Stimulated activated CD8-positive, alpha-beta memory T cell treated with anti-CD3 and anti-CD28 coated beads, Interleukin-15, amount 100 ng/mL, for 4 hours (primary cell): ENCODE measurements around the gene POU5F1.
"Not testable (repeated sequence)": the region's sequence is repeated elsewhere in the genome, so short reads cannot be mapped to it uniquely, and the experiment has no call there.

Experiments used
- DNase-seq, 2 donors: peaks; one replicate each; pipeline ENCODE4 v3.0.0-alpha.2; 2020; ENCODE audit warnings: low read depth in 2 of 2

The POU5F1 gene

DNA sequence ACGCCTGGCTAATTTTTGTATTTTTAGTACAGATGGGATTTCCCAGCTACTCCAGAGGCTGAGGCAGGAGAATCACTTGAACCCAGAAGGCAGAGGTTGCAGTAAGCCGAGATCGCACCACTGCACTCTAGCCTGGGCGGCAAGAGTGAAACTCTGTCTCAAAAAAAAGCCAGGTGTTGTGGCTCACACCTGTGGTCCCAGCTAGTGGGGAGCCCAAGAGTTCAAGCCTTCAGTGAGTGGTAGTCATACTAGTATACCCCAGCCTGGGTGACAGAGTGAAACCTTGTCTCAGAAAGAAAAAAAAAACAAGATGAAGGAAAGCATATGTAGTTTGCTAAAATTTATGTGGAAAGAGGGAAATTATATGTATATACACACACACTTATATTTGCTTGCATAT, 20.0 kb upstream of the POU5F1 start:
- DNase-seq, result no peak

DNA sequence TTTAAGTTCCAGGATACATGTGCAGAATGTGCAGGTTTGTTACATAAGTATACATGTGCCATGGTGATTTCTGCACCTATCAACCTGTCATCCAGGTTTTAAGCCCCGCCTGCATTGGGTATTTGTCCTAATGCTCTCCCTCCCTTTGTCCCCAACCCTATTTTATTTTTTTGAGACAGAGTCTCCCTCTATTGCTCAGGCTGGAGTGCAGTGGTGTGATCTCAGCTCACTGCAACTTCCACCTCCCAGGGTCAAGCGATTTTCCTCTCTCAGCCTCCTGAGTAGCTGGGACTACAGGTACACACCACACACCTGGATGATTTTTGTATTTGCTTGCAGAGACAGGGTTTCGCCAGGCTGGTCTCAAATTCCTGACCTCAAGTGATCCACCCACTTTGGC, 18.7 kb upstream of the POU5F1 start:
- DNase-seq, result not testable (repeated sequence)

DNA sequence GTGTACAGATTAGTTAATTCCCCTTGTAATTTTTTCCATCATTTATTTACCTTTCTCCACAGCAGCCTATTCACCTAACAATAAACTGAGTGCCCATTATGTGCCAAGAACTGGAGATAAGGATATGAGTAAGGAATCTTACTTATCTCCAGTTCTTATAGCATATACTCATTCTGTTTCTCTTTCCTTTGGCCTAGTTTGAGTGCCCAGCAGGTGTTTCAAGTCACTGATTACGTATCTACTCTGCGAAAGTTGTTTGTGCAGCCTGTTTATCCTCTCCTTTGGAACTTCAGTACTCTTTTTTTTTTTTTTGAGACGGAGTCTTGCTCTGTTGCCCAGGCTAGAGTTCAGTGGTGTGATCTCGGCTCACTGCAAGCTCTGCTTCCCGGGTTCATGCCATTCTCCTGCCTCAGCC, 17.3 kb upstream of the POU5F1 start:
- DNase-seq, result no peak

DNA sequence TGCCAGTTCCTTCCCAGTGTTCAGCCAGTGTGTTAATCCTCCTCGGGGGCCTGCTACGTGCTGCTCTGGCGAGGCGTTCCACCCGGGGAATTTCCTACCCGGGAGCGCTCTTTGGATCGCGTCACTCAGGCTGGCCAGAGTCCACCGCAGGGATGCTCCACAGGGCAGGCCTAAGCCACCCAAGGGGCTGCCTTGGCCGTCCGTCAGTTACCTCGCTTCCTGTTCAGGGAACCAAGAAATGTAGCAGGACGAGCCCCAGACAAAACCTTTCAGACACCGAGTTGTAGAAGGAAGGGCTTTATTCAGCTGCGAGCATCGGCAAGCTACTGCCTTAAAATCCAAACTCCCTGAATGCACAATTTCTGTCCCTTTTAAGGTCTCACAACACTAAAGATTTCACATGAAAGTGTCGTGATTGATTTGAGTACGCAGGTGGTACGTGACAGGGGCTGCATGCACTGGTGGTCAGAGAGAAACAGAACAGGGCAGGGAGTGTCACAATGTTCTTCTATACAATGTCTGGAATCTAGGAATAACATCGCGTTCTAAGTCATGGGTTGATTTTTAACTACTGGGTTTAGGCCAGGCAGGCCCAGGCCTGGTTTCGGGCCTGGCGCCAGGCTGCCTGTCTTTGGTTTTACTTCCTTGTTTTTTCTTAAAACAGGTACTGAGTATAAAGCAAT, 15.7 kb upstream of the POU5F1 start:
- no peak for DNase-seq

DNA sequence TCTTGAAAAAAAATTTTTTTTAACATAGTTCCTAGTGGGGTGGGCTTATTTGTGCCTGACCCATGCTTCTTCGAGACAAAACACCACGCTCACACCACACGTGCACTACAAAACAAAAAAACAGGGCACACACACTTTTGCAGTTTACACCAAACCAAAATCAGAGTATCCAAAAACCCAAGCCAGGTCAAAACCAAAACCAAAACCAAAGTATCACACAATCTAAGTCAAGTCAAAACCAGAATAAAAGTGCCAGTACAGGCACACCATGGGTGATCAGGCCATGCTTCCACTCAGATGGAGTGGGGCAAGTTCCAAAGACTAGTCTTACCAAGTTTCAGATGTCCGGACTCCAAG, 15.2 kb upstream of the POU5F1 start:
- not testable (repeated sequence) for DNase-seq

DNA sequence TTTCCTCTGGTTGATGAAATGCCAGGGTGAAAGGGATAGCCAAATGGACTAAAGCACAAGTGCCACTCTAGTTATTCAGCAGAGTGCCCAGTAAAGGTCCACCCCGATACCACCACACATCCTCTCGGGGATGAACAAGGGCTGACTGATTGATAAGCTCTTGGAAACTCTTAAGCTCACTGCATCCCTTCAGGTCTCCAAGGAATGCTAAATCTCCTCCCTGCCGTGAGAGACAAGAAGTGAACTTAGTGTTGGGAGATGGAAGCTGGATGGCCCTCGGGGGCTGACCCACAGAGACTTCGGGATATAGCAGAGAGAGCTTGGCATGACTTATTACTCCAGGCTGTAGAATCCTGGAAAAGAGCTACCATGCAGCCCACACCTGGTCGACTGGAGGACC, 13.4 kb upstream of the POU5F1 start:
- DNase-seq, result not testable (repeated sequence)

DNA sequence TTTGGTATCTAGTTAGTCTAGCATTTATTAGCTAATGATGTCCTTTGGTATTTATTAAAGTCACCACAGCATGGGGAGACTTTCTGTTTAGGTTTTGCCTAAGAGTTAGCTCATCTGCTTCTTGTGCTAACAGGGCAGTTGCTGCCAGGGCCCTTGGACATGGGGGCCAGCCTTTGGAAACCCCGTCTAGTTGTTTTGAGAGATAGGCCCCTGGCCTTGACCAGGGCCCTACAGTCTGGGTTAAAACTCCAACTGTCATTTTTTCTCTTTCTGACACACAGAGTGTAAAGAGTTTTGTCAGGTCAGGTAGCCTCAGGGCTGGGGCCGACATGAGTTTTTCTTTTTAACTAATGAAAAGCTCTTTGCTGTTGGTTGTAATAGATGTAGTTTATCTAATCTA, 12.8 kb upstream of the POU5F1 start:
- not testable (repeated sequence) for DNase-seq

DNA sequence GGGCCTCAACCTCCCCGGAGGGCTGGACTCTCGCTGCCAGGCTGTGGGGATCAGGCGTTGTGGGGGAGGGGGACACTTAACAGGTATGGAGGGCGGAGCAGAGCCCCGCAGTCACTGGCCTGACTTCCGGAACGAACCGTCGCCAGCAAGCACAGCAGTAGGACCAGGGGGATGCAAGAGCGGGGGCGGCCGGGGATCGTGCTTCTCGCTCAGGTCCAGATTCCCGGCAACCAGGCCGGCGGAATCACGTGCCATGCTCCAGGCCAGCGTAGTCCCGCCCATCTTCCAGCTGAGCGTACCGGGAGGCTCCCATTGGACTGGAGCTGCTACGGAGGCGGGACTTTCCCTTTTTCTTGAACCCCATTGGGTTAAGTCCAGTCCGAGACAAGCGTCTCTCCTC, 10.0 kb upstream of the POU5F1 start:
- DNase-seq, result peak in 1 of 2 donors; percentile 34

DNA sequence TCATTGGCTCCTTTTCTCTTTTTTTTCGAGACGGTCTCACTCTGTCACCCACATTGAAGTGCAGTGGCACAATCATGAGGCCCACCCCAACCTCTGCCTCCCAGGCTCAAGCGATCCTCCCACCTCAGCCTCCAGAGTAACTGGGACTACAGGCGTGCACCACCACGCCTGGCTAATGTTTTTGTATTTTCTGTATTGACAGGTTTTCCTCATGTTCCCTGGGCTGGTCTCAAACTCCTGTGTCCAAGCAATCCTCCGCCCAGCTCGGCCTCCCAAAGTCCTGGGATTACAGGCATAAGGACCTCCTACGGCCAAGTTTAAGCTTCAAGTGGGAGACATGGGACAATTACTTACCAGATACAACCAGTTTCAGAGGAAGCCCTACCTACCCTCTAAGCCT, 9.4 kb upstream of the POU5F1 start:
- DNase-seq, result no peak

DNA sequence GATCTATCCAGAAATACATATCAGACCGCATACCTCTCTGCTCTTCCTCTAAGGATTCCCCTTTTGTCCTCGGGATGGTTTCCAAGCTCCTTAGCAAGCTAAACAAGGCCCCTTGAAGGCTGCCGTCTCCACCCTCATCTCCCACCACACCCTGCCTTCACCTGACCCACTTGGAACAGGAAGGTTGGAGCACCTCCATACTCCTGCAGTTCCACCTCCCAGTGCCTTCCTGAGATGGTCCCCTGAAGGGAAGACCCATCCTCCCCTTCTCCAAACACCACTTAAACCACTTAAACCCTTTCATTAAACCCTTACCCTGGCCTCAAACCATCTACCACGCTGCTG, 8.5 kb upstream of the POU5F1 start:
- DNase-seq, result no peak

DNA sequence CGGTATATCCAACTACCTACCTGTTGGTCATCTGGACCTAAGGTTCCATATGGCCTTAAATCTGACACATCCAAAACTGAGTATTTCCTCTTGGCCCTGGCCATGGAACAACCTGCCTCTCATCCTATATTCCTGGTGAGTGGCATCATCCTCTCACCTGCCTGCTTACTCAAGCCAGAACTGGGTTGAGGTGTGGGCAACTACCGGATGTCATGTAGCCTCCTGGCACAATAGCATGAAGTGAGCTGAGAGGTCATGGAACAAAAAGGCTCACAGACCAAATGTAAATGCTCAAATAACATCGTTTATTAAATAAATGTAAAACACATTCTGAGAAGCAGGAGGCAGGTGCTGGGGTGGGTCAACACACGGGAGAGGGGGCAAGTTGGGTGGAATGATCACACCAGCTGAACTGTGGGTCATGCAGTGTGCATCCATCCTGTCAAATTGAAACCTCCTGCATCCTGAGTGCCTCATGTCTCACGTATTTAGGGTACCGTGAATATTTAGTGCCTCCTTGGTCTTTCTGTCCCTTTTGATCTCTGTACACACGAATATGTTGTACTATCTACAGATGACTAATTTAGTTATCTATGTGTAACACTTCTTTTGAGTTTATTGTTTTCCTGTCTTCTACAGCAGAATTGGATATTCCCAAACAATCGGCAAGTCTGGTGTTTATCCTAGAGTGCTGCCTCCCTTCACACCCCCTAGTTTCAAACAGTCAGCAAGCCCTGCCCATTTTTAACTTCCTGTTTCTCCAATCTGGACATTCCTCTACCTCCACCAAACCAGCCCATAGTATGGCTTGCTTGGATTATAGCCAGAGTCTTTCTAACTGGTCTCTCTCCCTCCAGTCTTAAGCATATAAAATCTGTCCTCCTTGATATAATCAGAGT, 7.9 kb upstream of the POU5F1 start:
- no peak for DNase-seq

DNA sequence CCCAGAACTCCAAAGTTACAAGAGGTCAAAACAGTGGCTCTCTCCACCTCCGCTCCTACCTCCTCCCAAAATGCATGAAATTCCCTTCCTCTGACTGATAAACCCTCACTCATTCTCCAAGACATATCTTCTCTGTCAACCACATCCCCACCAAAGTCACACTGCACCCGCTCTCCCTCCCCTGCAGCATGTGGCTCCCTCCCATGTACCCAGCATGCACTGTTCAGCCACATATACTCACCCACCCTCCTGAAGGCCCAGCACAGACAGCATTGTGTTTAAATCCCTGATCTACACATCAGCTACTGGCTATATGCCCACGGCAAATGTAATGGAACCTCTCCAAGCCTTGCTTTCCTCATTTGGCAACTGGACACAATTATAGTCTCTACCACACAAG, 5.5 kb upstream of the POU5F1 start:
- DNase-seq, result no peak

DNA sequence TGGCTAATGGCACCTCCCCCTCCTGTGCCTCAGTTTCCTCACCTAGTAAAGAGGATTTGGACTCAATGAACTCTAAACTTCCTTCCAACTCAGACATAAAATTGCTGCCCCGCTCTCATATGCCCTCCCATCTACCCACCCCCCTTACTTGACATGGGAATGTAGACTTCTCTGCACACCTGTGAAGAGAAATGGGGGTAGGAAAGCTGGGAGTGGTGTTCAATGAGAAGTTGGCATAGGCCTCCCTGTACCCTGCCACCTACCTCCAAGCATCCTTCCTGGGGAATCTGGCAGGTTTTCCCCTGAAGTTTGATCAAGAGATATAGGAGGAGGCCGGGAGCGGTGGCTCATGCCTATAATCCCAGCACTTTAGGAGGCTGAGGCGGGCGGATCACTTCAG, 3.9 kb upstream of the POU5F1 start:
- no peak for DNase-seq

DNA sequence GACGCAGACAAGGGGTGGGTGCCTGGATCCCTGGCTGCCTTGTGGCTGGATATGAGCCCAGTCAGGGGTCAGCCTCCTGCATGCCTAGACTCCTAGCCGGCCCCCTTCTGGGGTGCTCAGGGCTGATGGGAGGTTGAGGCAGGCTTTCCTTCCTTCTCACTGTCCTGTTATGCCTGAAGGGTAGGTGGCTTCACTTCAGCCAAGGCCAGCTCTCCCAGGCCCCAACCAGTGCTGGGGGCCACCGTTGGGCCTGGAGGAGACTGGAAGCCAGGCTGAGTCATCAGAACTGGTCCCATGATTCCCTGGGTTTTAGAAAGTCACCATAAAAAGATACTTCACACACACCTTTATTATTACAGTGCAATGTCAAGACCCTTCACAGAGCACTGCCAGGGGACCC, 2.9 kb upstream of the POU5F1 start:
- no peak for DNase-seq

DNA sequence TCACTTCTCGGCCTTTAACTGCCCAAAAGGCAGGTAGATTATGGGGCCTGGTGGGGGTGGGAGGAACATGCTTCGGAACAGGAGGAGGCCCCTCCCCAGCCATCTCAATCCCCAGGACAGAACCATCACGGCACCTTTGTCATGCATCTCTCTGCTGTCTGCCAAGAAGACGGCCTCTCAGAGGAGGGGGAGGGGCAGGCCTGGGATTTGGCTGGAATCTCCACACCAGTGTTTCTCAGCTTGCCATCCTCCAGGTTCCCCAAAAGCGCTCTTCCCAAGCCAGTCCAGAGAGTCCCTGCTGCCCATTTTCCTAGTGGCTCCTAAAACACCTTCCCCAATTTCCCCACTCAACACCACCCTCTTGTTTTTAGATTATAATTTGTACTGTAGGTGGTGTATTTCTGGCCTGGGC, 2.5 kb upstream of the POU5F1 start:
- no peak for DNase-seq

DNA sequence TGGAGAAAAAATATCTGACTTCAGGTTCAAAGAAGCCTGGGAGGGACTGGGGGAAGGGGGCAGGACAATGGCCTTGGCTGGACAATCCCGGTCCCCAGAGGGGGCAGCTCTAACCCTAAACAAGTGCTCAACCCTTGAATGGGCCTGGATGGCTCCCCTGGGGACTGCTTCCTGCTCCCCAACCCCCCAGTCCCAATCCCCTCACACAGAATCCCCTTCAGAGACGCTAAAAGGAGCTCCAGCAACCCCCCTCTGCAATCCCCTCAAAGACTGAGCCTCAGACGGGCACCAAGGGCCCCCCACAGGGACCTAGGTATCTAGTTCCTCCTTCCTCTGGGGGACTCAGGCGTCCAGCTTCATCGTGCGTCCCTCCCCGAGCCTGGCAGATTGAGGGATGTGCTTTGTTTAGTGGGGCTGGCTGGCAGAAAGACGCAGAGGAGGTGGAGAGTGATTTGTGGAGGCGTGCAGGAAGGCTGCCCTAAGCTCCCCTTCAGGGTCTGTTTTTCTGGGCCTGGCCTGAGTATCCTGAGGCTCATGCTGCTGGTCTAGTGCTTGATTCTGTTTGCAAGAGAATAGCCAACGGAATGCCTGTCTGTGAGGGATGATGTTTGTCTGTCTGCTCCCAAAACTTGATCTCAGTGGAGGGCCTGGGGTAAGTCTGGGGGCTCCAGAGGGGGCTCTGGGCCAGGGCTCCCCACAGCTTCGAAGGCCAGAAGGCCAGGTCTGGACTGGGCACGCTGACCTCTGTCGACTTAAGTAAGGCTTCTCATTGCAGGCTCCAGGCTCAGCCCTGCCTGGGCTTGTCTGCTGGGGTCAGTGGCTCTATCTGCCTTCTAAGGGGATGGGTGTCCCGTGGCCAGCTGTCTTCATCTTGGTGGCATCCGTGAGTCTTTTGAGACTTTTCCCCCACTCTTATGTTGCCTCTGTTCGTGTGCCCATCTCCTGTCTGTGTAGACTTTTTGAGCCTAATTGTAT, 1.7 kb upstream of the POU5F1 start:
- no peak for DNase-seq

DNA sequence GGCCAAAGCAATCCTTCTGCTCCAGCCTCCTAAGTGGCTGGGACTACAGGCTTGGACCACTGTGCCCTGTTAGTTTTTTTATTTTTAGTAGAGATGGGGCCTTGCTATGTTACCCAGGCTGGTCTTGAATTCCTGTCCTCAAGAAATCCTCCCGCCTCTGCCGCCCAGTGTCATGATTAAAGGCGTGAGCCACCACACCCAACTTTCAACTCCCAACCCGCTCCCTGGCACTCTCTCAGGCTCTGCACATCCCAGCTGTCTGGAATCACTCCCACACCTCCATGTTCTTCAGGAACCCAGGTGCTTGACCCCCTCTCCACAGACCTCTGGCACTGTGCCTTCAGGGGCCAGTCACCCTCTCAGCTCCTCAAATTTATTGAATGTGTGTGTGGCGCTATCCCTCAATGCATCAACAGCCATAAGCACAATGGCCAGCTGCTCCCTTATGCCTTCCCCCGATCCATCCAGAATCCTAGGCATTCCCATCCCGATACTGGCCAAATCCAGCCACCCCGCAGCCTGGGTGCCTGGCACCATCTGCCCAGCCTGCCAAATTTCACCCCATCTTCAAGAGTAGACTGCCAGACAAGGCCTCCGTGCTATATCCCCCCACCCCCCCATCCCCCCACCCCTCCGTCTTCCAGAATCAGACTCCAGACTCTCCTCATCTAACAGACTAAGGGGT, 647 bp upstream of the POU5F1 start:
- no peak for DNase-seq

DNA sequence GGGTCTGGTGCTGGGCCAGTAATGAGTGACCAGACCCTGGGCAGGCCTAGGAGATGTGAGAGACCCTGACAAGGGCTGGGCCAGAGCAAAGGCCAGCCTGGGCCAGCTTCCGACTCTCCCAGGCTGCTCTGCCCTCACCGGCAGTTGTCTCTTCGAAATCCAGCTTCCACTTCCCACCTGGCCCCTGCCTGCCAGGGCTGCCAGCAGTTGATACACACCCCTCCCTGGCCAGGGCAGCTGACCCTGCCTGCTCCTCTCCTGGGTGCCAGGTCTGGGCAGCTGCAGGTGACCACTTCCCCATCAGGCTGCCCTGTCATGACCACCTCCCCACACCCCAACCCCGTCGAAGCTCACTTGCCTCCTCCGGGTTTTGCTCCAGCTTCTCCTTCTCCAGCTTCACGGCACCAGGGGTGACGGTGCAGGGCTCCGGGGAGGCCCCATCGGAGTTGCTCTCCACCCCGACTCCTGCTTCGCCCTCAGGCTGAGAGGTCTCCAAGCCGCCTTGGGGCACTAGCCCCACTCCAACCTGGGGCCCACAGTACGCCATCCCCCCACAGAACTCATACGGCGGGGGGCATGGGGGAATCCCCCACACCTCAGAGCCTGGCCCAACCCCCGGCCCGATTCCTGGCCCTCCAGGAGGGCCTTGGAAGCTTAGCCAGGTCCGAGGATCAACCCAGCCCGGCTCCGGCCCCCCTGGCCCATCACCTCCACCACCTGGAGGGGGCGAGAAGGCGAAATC, 453 bp downstream of the POU5F1 start:
- not testable (repeated sequence) for DNase-seq

DNA sequence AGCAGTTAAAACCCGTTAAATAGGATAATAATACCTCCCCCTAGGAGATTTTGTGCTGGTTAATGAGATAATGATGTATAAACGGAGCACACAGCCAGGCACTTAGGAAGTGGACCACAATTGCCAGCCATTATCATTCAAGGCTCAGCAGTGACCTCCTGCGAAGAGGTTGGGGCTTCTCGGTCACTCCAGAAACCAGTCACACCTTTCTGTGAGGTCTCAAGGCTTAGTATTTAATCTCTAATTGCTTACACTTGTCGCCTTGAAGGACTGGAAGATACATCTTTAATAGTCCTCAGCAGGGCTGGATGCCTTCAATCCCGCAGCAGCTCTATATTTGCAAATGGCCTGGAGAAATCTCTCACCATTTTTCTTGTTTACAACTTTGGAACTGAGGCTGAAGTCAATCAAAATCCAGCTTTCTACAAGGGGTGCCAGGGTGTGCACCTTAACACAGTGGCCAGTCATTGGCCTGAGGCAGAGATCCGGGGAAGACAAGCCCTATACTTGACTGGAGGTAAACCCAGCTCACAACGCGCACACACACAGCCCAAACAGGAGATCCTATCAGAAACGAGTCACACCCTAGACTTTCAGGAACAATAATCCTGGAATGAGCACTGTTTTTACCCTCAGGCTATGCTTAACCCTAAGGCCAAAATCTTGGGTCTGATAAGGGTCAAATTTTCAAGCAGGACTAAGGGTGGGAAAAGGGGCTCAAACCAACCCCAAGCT, 1.2 kb downstream of the POU5F1 start:
- no peak for DNase-seq

DNA sequence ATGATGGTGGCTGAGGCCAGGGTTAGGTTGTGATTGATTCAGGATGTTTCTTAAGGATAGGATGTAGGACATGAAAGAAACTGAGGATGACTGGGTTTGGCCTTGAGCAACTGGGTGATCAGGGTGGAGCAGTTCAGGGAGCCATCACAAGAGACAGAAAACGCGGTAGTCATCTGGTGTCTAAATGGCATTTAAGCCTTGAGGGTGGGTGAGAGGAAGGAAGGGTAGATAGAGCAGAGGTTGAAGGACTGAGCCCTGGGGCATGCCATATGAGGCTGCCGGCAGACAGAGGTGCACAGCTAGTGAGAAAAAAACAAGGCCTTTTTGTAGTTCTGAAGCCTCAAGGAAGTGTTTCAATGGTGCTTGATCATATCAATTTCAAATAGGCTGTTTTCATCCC, 1.9 kb downstream of the POU5F1 start:
- no peak for DNase-seq
